Suppressor macrophage (primary cell): ENCODE measurements around the gene NAALADL1.
"Not testable (repeated sequence)": the region's sequence is repeated elsewhere in the genome, so short reads cannot be mapped to it uniquely, and the experiment has no call there.

Experiments
- DNase-seq, 4 experiments: peaks; one replicate each; pipeline ENCODE4 v3.0.0-alpha.2; 2020 to 2022

The NAALADL1 gene

GRCh38 chr11:65047581-65048422, 10.6 kb downstream of the NAALADL1 start:
- DNase-seq = peak in 1 of 4 experiments; percentile 13

- no peak for DNase-seq
Observed at GRCh38 chr11:65045728-65046127, 12.6 kb downstream of the NAALADL1 start.

DNA sequence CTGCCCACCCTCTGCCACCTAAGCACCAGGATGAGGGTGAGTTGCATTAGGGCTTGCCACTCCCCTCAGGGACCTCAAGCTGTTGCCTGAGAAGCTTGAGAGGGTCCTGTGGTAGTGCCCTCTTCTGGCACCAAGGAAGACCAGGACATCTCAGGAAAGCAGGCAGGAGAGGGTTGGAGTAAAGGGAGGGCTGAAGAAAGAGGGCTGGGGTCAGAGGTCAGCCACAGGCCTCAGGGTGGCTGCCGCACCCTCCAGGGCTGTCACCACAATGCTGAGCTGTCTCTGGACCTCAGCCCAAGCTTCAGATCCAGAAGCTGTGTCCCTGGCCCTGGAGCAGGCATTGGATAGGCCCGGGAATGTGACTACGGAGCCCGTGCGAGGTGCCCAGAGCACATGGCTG, 13.3 kb downstream of the NAALADL1 start:
- DNase-seq = no peak

GRCh38 chr11:65043881-65044501, 14.4 kb downstream of the NAALADL1 start:
- peak; percentile 90 to 96 (median 94) for DNase-seq

DNA sequence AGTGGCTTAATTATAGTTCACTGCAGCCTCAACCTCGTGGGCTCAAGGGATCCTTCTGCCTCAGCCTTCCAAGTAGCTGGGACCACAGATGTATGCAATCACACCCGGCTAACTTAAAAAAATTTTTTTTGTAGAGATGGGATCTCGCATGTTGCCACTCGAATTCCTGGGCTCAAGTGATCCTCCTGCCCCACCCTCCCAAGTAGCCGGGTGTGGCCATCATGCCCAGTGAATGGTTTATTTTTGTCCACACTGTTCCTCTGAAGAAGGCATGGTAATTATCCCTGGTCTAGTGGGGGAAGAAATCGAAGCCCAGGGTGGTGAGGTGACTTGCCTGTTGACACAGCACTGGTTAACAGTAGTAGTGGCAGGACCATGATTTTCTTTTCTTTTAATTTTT, 15.5 kb downstream of the NAALADL1 start:
- no peak for DNase-seq

DNA sequence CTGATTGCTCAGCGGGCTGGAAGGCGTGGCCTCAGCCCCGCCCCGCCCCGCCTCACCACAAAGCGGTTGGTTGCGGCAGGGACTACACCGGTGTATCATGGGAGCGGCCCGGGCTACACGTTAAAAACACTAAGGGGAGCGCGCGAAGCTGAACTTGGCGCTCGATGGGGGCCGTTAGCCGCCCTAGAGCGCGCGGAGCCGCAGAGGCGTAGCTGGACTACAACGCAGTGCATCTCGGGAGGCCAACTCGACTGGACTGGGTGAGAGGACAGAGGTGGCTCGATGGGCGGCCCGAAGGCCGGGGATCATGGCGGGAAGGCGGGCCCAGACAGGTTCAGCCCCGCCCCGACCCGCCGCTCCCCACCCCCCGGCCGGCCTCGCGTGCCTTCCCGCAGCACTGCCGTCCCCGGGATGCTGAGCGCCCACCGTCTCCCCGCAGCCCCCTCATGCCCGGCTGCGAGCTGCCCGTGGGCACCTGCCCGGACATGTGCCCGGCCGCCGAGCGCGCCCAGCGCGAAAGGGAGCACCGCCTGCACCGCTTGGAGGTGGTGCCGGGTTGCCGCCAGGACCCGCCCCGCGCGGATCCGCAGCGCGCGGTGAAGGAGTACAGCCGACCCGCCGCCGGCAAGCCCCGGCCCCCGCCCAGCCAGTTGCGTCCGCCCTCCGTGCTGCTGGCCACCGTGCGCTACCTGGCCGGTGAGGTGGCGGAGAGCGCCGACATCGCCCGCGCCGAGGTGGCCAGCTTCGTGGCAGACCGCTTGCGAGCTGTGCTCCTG, 17.3 kb downstream of the NAALADL1 start, which contains the start of gene SAC3D1:
SAC3D1 (plus strand) TSS at position 364 of the 776 bp plus-strand sequence; CDS start at position 447, 83 bp downstream.
- DNase-seq = peak; percentile 93 to 96 (median 95)

GRCh38 chr11:65040520-65040846, 17.9 kb downstream of the NAALADL1 start:
- DNase-seq = no peak

GRCh38 chr11:65036931-65037330, 21.4 kb downstream of the NAALADL1 start:
- DNase-seq = no peak

GRCh38 chr11:65035579-65035978, 22.8 kb downstream of the NAALADL1 start:
- DNase-seq = no peak

DNA sequence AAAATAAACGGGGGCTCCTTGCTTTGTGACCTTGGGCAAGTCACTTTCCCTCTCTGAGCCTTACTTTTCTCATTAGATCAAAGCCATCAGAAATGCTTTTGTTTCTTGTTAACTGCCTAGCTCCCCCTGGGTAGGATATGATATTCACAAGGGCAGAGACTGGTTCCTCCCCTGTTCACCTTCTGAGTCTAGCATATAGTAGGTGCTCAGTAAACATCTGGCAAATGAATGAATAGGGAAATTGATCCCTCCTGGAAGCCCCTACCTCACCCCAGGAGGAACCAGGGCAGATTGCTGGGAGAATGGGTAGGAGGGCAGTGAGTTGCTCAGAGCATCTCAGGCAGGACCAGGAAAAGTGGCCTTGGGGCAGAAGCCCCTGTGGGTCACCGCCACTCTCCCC, 23.9 kb downstream of the NAALADL1 start:
- no peak for DNase-seq

GRCh38 chr11:65032216-65032615, 26.1 kb downstream of the NAALADL1 start:
- DNase-seq = no peak

DNA sequence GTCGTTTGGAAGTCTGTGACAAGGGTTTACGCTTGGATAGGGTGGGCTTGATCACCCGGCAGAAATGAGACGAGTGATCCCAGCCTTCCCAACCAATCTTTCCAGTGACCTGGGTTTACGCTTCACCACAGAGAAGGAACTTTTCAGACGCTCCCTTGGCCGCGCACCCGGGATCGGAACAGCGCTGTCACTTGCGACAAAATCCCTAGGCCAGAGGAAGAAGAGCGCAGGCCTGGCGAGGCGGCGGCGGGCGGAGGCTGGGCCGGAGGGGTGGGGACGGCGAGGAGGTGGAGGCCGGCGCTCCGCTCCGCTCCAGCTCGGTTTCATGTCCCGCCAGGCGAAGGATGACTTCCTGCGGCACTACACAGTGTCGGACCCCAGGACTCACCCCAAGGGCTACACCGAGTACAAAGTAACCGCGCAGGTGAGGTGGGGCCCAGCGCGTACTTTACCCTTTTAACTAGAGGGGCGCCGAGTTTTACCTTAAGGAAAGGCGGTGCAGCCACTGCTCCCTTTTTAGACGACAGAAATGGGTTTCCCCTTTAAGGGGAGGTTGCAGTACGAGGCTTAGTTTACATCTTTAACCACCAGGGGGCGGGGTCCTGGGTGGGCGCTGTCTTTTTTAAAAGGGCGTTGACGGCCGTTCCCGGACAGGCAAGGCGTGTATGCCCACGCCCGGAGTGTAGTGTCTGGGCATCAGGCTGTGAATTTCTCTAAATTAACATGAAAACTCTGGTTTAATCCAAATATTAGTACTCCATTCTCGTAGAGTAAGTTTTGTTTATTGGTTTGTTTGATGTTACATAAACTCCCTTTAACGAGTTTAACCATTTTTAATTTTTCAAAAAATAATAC, 30.9 kb downstream of the NAALADL1 start, which contains the start of gene SNX15:
SNX15 (plus strand) TSS at position 227 of the 855 bp plus-strand sequence; CDS start at position 326, 99 bp downstream.
- DNase-seq = peak; percentile 97 to 98 (median 97)

- DNase-seq = peak in 2 of 4 experiments; percentile 8 to 11
Observed at GRCh38 chr11:65026810-65027209, 31.5 kb downstream of the NAALADL1 start.

DNA sequence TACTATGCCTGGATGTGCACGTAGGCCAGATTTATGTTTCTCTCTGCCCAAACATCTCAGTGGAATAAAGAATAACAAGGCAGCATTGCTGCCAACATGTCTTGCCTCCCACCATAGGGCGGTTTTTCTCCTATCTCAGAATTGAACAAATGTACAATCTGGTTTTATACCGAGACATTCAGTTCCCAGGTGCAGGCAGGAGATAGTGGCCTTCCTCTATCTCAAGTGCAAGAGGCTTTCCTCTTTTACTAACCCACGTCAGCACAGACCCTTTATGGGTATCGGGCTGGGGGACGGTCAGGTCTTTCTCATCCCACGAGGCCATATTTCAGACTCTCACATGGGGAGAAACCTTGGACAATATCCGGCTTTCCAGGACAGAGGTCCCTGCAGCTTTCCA, 34.9 kb downstream of the NAALADL1 start:
- DNase-seq = not testable (repeated sequence)

DNA sequence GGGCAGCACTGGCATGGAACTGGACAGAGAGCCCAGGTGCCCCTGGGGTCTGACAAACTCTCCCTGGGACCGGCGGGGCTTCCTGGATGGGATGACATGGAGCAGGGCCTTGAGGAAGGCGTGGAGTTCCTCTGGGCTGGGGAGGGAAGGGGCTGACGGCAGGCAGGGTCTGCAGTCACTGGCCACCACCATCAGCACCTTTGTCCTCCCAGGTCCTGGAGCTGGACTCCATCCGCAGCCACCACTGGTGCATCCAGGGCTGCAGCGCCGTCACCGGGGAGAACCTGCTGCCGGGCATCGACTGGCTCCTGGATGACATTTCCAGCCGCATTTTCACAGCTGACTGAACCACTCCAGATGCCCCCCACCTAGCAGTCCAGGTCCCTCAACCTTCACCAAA, 36.8 kb downstream of the NAALADL1 start:
- DNase-seq = no peak

- DNase-seq = no peak
Observed at GRCh38 chr11:65021003-65021402, 37.4 kb downstream of the NAALADL1 start.

DNA sequence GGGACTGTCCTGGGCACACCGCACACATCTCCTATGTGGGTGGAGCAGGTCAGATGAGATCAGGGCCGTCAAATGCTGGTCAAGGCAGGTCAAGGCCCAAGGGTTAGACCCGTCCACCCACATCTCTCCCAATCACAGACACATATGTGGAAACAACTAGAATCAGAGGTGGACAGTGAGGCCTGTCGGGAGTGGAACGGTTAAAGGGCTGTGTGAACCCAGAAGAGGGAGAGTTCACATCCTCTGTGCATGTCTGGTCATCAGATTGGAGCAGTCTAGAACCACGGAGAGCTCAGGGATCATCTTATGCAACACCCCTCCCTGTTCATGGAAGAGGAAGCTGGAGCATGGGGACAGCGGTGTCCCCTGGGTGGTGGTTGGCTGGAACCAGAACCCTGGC, 38.5 kb downstream of the NAALADL1 start:
- DNase-seq = peak in 3 of 4 experiments; percentile 17 to 29 (median 21)

DNA sequence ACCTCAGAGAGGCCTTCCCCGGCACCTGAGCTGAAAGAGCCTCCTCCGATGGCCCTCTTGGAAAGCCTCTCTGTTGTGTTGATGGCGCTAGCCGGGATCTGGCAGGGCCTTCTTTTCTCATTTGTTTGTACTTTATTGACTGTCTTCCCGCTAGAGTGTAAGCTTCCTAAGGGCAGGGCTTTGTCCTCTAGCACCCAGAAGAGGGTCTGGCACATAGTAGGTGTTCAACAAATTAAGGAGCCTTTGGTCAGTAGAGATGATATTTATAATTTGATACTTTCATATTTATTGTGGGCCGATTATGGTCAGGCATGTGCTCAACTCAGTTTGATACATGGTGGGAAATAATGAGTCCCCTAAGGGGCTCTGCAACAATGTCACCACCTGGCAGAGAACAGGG, 40.4 kb downstream of the NAALADL1 start:
- no peak for DNase-seq

DNA sequence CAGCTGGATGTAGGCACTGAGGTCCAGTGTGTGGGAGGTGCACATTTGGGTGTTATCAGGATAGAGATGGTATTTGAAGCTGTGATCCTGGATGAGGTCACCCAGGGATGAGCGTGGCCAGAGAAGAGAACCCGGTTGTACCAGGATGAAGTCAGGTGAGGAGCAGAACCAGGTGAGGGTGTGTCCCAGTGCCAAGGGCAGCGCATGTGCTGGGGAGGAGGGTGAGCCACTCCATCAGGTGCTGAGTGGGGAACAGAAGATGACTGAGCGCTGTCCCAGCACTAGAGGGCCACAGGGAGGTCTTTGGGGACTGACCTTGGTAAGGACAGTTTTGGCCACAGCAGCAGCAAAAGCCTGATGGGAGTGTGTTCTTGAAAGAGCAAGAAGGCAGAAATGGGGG, 41.6 kb downstream of the NAALADL1 start:
- no peak for DNase-seq

- no peak for DNase-seq
Observed at GRCh38 chr11:65014726-65015227, 43.6 kb downstream of the NAALADL1 start.

DNA sequence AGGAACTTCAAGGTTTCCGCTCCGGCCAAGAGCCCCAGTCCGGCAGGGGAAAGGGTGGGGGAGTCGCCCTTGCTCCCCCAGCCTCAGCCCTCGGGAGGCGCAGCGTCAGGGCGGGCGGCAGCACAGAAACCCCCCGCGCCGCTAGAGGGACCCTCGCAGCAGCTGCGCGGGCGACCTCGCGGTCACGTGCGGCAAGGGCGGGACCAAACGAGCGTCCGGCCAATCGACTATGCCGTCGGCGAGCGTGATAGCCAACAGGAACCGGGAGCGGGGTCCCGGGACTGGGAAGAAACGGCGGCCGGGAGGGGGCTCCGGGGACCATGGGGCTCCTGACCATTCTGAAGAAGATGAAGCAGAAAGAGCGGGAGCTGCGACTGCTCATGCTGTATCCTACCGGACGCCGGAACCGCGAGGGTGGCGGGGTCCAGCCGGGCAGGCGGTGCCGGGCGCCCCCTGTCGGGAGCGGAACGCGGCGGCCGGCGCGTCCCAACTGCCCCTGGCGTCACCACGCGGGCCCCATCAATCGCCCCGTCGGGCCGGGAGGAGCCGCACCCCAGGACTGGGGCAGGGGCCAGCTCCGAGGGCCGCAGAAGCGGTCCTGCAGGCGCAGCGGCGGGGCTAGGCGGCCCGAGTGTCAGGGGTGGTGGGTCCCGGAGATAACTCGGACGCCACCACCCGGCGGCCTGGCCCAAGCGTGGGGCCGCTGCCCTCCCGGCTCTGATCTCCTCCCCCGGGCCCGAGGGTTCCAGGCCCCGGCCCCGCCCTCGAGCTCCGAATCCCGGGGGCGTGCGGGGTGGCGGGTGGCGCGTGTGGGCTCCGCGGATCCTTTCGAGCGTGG, 44.2 kb downstream of the NAALADL1 start, which contains the start of gene ARL2:
ARL2 (plus strand) TSS at position 273 of the 838 bp plus-strand sequence; CDS start at position 321, 48 bp downstream.
- peak; percentile 90 to 96 (median 94) for DNase-seq
